ENCODE data around the gene TAS1R1. TPM values are rescaled to one million over a fixed set of nuclear protein-coding genes. Genes with fewer than 3 reads are reported as not detected.
A peak's percentile ranks its signal among the peaks of the same experiment; 100 is the strongest.

Gene TAS1R1
- 0.20 TPM in 1 of 2 replicates, not detected in the other for total RNA-seq (2014; rRNA removed; shearing (Covaris generic))

GRCh38 chr1:6554907-6555778, at the start of gene TAS1R1:
Gene TAS1R1, plus strand, starts transcription at chr1:6555307. Its CDS starts 67 bp downstream, at chr1:6555374.
- no peak for DNase-seq (ENCODE audit: low read depth)

GRCh38 chr1:6505367-6506209, 49.5 kb upstream of the TAS1R1 start:
- DNase-seq (ENCODE audit: low read depth), result no peak

GRCh38 chr1:6506210-6507036, 48.7 kb upstream of the TAS1R1 start:
- DNase-seq (ENCODE audit: low read depth), result no peak

DNA sequence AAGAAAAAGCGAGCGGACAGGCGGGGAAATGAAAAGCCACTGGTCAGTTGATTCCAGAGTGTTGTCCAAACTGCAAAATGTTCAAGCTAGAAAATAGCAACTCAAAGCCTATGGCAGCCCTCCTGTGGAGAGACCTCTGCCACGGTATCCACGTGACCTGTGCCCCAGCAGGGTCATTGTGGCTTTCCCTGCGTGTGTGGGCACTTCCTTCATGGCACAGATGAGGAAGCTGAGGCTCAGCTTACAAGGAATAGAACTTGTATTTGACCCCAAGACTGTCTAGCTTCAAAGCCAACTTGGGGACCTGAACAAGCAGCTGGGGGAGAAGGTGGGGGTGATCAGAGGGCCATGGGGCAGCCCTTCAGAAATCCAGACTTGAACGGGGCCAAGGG, 48.1 kb upstream of the TAS1R1 start:
- DNase-seq (ENCODE audit: low read depth), result no peak

- DNase-seq (ENCODE audit: low read depth), result no peak
Measured at GRCh38 chr1:6507461-6507911, 47.6 kb upstream of the TAS1R1 start.

DNA sequence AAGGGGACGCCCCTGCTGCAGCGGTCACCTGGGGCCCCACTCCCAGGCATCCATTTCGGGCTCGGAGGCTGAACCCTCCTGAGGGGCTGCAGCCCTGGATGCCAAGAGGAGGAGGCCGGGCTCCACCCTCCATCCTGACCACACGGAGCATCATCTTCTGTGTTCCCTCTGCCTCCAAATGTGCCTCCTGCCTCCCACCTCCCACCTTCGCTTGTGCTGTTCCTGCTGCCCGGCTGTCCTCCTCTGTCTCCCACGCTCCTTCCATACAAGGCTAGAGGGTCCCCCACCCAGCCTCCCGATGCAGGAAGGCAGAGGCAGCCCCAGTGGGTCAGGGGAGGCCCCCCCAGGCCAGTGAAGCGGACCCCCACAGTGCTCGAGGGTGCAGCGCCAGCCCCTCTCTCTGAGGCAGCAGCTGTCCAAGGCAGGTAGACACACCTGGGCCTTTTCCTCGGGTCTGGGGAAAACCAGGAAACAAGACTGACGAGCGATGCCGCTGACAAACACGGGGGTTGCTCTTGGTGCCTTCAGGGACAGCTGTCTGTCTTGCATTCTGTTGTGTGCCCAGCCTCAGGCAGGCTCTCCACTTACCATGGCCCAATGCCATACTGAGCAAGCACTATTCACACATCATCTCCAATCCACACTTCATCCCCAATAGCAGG, 46.8 kb upstream of the TAS1R1 start:
- no peak for DNase-seq (ENCODE audit: low read depth)

DNA sequence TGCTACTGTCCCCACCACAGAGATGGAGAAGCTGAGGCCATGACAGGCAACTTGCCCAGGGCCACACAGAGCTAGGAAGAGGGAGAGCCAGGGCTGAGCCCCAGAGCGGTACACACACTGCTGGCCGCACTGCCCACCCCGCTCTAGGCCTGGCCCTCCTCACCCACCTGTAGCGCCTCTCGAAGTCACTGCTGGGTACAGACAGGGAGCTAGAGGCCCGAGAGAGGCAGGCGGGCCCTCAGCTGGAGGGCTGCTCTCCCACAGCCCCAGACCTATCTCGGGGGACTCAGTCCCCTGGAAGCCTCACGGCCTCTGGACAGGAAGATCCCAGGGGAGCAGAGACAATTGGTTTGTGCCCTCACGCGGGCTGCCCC, 46.3 kb upstream of the TAS1R1 start:
- DNase-seq (ENCODE audit: low read depth), result no peak

- no peak for DNase-seq (ENCODE audit: low read depth)
Measured at GRCh38 chr1:6509220-6509918, 45.7 kb upstream of the TAS1R1 start.

DNA sequence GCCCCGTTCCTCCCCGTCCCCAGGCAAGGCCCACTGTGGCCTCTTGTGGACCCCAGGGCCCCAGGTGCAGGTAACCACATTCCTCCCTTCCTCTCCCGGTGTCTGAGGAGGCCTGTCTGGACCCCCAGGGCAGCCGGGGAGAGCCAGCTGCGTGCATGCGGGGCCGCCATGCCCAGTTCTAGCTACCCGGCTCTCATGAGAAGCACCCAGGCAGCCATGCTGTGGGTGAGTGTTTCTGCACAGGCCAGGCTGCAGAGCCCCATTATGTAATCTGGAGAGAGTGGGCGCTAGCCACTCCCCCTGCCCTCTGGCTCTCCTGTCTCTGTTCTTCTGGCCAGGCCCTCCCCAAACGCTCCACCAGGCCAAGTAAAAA, 45.2 kb upstream of the TAS1R1 start:
- DNase-seq (ENCODE audit: low read depth), result no peak

DNA sequence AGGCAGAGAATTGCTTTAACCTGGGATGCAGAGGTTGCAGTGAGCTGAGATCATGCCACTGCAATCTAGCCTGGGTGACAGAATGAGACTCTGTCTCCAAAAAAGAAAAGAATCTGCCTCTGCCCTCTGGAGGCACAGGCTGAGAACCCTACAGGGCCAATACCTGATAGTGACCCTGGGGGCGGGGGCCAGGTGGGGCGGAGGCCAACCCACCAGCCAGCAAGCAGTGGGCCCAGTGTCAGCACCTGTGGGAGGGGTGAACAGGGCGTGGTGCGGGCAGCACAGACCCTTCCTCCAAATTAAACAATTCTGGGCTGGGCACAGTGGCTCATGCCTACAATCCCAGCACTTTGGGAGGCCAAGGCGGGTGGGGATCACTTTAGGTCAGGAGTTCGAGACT, 44.6 kb upstream of the TAS1R1 start:
- DNase-seq (ENCODE audit: low read depth), result no peak

DNA sequence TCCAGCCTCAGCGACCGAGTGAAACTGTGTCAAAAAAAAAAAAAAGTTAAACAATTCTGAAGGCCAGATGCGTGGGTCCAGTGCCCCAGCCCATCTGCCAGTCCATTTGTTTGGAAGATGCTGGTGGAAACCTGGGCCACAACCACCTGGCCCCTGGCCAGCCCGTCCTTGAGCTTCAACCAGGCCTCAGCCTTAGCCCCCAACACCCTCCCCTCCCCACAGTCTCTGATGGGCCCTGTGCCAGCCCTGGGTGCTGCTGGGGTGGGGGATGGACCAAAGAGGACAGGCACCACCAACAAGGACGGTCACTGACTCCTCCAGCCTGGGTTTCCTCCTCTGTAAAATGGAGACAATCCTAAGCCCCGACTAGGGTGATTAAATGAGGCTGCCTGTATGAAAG, 44.1 kb upstream of the TAS1R1 start:
- no peak for DNase-seq (ENCODE audit: low read depth)

DNA sequence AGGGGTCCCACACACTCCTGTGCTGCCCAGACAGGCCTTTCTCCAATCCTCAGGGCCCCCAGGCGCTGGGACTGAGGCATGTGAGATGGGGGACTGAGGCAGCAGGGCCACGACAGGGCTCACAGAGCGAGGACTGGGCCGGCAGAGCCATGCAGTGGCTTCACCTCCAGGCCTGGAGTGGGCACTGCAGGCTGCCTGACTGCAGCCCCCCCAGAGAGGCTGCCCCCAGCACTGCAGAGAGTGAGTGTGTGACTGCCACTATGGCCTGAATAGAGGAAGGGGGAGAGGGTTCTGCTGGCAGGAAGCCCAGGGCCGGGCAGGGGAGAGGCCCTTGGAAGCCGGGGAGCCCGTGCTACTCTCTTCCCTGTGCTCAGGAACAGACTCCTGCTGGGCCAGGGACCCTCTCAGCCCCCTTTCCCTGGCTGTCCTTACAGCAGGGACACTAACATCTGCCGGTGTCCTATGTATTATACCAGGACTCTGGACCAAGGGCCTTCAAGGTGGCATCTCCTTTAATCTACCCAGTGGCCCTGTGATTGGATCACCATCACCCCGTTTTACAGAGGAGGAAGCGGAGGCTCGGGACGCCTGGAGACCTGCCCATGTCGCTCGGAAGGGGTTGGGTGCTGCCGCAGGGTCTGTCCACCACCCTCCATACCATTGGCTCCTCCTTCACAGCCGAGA, 43.4 kb upstream of the TAS1R1 start:
- no peak for DNase-seq (ENCODE audit: low read depth)

DNA sequence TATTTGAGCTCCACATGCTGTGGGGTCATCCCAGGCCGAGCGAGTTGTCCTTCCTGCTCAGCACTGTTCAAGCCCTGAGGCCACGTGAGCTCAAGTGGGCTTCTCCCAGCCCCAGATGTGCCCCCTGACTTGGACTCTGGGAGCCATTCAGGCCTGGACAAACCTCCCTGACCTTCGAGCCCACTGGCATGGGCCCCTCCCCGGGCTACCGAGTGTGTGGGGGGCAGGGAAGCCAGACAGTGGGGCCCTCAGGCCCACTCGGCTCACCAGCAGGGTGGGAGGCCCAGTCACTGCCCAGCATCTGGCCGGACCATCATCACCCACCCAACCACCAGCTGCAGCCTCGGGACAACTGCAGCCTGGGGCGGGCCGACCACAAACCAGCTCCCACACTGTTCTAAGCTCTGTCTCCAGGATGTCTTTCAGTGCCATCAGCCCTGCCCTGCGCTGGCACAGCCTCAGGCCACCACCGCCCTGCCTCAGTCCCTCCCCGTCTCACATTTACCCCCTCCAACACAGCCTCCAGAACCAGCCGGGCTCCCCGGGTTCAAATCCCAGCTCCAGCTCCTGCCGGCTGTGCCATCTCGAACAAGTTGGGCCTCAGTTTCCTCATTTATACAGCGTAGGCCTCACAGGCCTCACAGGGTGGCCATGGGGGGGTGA, 42.7 kb upstream of the TAS1R1 start:
- peak; percentile 28 for DNase-seq (ENCODE audit: low read depth)

- no peak for DNase-seq (ENCODE audit: low read depth)
Measured at GRCh38 chr1:6512908-6513280, 42.2 kb upstream of the TAS1R1 start.

DNA sequence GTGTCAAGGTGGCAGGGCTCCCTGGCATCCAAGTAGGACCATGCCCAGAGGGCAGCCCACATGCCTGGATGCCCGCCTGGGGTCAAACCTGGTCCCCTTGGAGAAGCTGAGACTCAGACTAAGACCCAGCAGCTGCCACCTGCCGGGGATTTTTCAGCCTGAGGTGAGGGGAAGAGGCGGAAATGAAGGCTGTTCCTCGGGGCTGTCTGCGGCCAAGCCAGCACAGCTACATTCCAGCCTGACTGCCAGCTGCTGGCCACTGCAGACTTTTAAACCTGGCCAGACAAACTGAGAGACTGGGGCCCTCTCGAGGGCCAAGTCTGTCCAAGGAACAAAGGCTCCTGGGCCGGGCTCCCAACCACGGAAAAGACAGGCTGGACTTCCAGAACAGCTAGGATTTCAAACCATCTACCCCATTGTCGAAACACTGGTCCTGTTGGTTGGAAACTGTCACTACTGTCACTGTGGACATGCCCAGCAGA, 41.7 kb upstream of the TAS1R1 start:
- no peak for DNase-seq (ENCODE audit: low read depth)

DNA sequence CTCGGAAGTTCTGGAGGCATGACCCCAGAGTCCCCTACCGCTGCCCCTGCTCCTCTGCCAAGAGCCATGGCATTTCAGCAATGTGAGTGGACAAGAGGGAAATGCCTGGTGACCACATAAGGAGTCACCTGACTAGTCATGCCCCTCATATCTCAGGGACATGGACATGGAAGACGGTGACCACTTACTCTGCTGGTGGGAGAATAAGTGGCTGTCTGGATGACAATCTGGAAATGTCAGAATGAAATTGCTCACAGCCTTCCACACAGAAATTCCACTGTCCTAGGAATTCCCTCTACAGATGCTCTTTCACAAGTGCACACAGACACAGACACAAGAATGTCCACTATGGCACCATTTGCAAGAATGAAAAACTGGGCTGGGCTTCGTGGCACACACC, 39.3 kb upstream of the TAS1R1 start:
- peak; percentile 32 for DNase-seq (ENCODE audit: low read depth)

DNA sequence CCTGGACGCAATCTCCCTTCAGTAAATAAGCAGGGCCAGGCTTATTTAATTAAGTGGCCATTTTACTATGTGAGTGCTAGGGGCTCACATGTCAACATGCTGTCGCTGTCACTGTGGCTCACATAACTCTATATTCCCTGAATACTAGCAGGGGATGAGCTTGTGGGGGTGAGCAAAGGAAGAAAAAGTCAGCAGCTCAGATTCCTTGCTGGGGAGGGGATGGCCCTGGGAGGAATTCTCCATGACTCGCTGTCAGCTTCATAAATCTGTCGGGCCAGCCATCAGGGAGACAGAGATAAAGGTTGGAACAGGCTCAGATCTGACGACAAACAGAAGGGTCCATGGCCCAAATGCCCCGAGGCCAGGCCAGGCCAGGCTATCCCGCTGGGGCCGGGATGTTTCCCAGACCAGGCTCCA, 37.7 kb upstream of the TAS1R1 start:
- peak; percentile 35 for DNase-seq (ENCODE audit: low read depth)

DNA sequence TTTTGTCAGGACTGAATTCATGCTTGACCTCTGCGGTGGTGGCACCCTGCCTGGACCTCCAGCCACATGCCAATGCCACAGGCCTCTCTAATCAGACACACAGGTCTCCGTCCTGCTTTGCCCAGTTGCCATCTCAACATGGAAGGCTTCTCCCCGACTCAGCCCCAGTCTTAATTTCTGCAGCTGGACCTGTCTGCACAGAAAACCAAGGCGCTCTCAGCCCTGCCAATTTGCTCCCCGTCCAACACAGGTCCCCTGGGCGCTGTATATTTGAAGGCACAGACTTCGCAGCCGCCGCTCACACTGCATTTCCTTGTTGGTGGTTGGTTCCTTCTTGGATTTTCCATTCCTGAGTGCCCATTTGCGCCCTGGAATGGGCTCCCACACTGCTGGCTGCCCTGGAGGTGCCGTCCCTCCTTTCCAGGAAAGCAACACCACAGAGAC, 35.6 kb upstream of the TAS1R1 start:
- no peak for DNase-seq (ENCODE audit: low read depth)

DNA sequence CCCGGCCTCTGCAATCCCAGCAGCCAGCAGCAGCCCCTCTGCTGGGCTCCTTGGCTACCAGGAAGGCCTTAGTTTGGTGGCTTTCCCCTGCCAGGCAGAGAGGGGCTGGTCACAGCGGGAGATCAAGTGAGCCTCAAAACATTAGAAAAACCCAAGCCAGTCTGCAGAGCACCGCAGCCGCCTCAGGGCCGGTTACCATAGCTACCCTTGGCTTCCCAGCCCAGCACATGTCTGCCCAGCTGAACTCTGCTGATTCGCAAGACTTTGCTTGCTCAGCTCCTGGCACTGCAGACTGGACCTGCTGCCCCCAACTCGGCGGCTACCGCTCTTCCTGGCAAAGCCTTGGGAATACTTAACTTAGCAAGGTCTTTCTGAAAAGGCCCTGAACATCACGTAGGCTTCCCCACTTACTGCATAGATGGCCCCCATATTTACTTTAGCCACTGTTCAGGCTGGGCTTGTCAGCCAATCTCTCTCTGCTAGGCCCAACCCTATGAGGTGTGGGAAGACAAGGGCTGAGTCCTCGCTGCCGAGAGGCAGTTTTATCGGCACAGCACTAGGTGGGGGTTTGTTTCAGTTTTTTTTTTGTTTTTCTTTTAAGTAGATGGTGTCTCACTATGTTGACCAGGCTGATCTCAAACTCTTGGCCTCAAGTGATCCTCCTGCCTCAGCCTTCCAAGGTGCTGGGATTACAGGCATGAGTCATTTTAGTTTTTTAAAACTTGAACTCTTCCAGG, 35.0 kb upstream of the TAS1R1 start:
- DNase-seq (ENCODE audit: low read depth), result peak; percentile 94

Data from RPMI7951 (cell line).